ELF-1 (cell line): ENCODE results near the gene MEF2C.
A peak's percentile ranks its signal among the peaks of the same experiment; 100 is the strongest.
"Not testable (repeated sequence)": the region's sequence is repeated elsewhere in the genome, so short reads cannot be mapped to it uniquely, and the experiment has no call there.

Experiments used
- DNase-seq: peaks from one replicate; pipeline ENCODE4 v3.0.0-alpha.2; 2016; ENCODE audit warnings: low read depth, low spot score

MEF2C gene

GRCh38 chr5:88862547-88863175 is 20.3 kb downstream of the MEF2C start:
- no peak for DNase-seq

GRCh38 chr5:88861231-88861630 is 21.8 kb downstream of the MEF2C start:
- no peak for DNase-seq

- no peak for DNase-seq
Observed at GRCh38 chr5:88860501-88860900, 22.5 kb downstream of the MEF2C start.

GRCh38 chr5:88858392-88858791 is 24.6 kb downstream of the MEF2C start:
- DNase-seq: no peak

- DNase-seq: not testable (repeated sequence)
Observed at GRCh38 chr5:88856381-88856780, 26.6 kb downstream of the MEF2C start.

- no peak for DNase-seq
Observed at GRCh38 chr5:88854769-88855168, 28.2 kb downstream of the MEF2C start.

- no peak for DNase-seq
Observed at GRCh38 chr5:88847420-88847819, 35.6 kb downstream of the MEF2C start.

- DNase-seq: no peak
Observed at GRCh38 chr5:88846434-88846833, 36.5 kb downstream of the MEF2C start.

GRCh38 chr5:88845081-88845697 is 37.8 kb downstream of the MEF2C start:
- DNase-seq: no peak

GRCh38 chr5:88842784-88843183 is 40.2 kb downstream of the MEF2C start:
- no peak for DNase-seq

- no peak for DNase-seq
Observed at GRCh38 chr5:88841212-88841611, 41.8 kb downstream of the MEF2C start.

- DNase-seq: no peak
Observed at GRCh38 chr5:88840495-88840894, 42.5 kb downstream of the MEF2C start.

GRCh38 chr5:88839238-88839637 is 43.7 kb downstream of the MEF2C start:
- DNase-seq: no peak

GRCh38 chr5:88838500-88838899 is 44.5 kb downstream of the MEF2C start:
- no peak for DNase-seq

- DNase-seq: no peak
Observed at GRCh38 chr5:88837817-88838216, 45.2 kb downstream of the MEF2C start.

- no peak for DNase-seq
Observed at GRCh38 chr5:88837222-88837621, 45.8 kb downstream of the MEF2C start.

GRCh38 chr5:88836195-88836838 is 46.7 kb downstream of the MEF2C start:
- peak; percentile 39 for DNase-seq

- DNase-seq: no peak
Observed at GRCh38 chr5:88834499-88834898, 48.5 kb downstream of the MEF2C start.

GRCh38 chr5:88834131-88834462 is 48.9 kb downstream of the MEF2C start:
- no peak for DNase-seq

- no peak for DNase-seq
Observed at GRCh38 chr5:88833371-88834130, 49.4 kb downstream of the MEF2C start.

GRCh38 chr5:88831816-88832215 is 51.2 kb downstream of the MEF2C start:
- no peak for DNase-seq

GRCh38 chr5:88830567-88830966 is 52.4 kb downstream of the MEF2C start:
- no peak for DNase-seq

GRCh38 chr5:88829775-88830174 is 53.2 kb downstream of the MEF2C start:
- no peak for DNase-seq
